Natural killer cell (primary cell): Measurements from ENCODE around the gene FAM131C. TPM values are rescaled to one million over a fixed set of nuclear protein-coding genes. Genes with fewer than 3 reads are reported as not detected.
"Not testable (repeated sequence)": the region's sequence is repeated elsewhere in the genome, so short reads cannot be mapped to it uniquely, and the experiment has no call there.

Experiments
- ATAC-seq, 3 donors: fragments of 150-1000 bp in 2 of 3; fragments of 200-7000 bp in 1 of 3; cut with Tn5 transposase; 1 replicate in 1 of 3; 2 replicates in 2 of 3; pipeline ENCODE4 v1.10.0; 2021; ENCODE audit warnings: mild to moderate bottlenecking in 2 of 3, moderate library complexity in 2 of 3
- DNase-seq, 2 donors: peaks; one replicate each; pipeline versions ENCODE4 v3.0.0 to v3.0.0-alpha.2; 2013 to 2021; ENCODE audit warnings: mixed read lengths in 1 of 2
- H3K27ac ChIP-seq: one replicate; pipeline ENCODE4 v1.5.1; 2013; ENCODE audit warnings: mild to moderate bottlenecking, low read length
- H3K27me3 ChIP-seq: one replicate; pipeline ENCODE4 v1.6.1; 2013; ENCODE audit warnings: low read length; ENCODE audit not compliant: control insufficient read depth, insufficient read depth
- H3K36me3 ChIP-seq: one replicate; pipeline ENCODE4 v1.6.1; 2013; ENCODE audit warnings: low read length; ENCODE audit not compliant: control insufficient read depth, insufficient read depth
- H3K4me1 ChIP-seq: one replicate; pipeline ENCODE4 v1.6.1; 2013; ENCODE audit warnings: low read length; ENCODE audit not compliant: control insufficient read depth, insufficient read depth
- H3K4me3 ChIP-seq: one replicate; pipeline ENCODE4 v1.5.1; 2013; ENCODE audit warnings: low read length
- H3K9me3 ChIP-seq: one replicate; pipeline ENCODE4 v1.6.1; 2013; ENCODE audit warnings: low read length; ENCODE audit not compliant: control insufficient read depth, insufficient read depth
- H3K27ac Mint-ChIP-seq, 2 donors: one replicate each; pipeline ENCODE4 v1.8.0; 2022; ENCODE audit warnings: mild to moderate bottlenecking in 2 of 2, mixed read lengths in 2 of 2, moderate library complexity in 1 of 2
- H3K27me3 Mint-ChIP-seq, 2 donors: one replicate each; pipeline ENCODE4 v1.8.0; 2022; ENCODE audit warnings: low read depth in 2 of 2, mixed read lengths in 2 of 2
- H3K36me3 Mint-ChIP-seq: one replicate; pipeline ENCODE4 v1.8.0; 2022; ENCODE audit warnings: mixed read lengths
- H3K4me1 Mint-ChIP-seq, 2 donors: one replicate each; pipeline ENCODE4 v1.8.0; 2022; ENCODE audit warnings: mixed read lengths in 2 of 2
- H3K4me3 Mint-ChIP-seq: one replicate; pipeline ENCODE4 v1.8.0; 2022; ENCODE audit warnings: mild to moderate bottlenecking, moderate library complexity, mixed read lengths
- H3K9me3 Mint-ChIP-seq, 2 donors: one replicate each; pipeline ENCODE4 v1.8.0; 2022; ENCODE audit warnings: mixed read lengths in 2 of 2
- CTCF ChIP-seq: fragments of 200-600 bp; IDR thresholded peaks from one replicate; pipeline ENCODE4 v1.8.0; 2022; ENCODE audit warnings: antibody characterized with exemption
- WGBS: methylation state at CpG from one replicate; pipeline ENCODE4 v1.1.7; 2013; ENCODE audit warnings: missing lambda C conversion rate; ENCODE audit not compliant: insufficient coverage; 5-methylcytosine and 5-hydroxymethylcytosine counted together
- intact Hi-C: fragments of 100-400 bp; cut with micrococcal nuclease; formaldehyde crosslinking; loops from one replicate; pipeline ENCODE4 v1.14.2; 2022
- total RNA-seq, 4 donors: library from RNA; stranded (reverse); fragments of 120-200 nt in 1 of 4; gene quantifications; one replicate each; pipeline versions ENCODE4 v1.2.3 to v1.2.4, GENCODE V29; 2013 to 2022

Gene FAM131C
- total RNA-seq, 3 donors from 2014 or later (not counting 1 experiment from before 2014, with no cell fraction given) = not detected

- H3K9me3 ChIP-seq = peaks cover 19% of the 10 kb centered on the region
- TF ChIP-seq CTCF = no peak
- Mint-ChIP-seq H3K27me3 (peaks cover 21 to 25% of the 10 kb centered on the region in 2 donors), H3K4me1 (peaks cover 0 to 4% of the 10 kb centered on the region in 2 donors), H3K27ac (no peak overlapping the region), H3K4me3 (no peak overlapping the region), H3K36me3 (peaks cover 16% of the 10 kb centered on the region), H3K9me3 (peaks cover 0 to 4% of the 10 kb centered on the region in 2 donors)
- no peak overlapping the region for H3K4me3 ChIP-seq
- H3K27me3 ChIP-seq = no peaks in the 10 kb centered on the region
- intact Hi-C loops = no loop called here
- no peak for ATAC-seq
- no peak overlapping the region for H3K27ac ChIP-seq
- peaks cover 4% of the 10 kb centered on the region for H3K4me1 ChIP-seq
- no peak for DNase-seq
- H3K36me3 ChIP-seq = no peaks in the 10 kb centered on the region
- WGBS = 88% methylated on average over 6 of the region's 6 CpGs
Measured at GRCh38 chr1:16110456-16110855, 37.0 kb upstream of the FAM131C start.

DNA sequence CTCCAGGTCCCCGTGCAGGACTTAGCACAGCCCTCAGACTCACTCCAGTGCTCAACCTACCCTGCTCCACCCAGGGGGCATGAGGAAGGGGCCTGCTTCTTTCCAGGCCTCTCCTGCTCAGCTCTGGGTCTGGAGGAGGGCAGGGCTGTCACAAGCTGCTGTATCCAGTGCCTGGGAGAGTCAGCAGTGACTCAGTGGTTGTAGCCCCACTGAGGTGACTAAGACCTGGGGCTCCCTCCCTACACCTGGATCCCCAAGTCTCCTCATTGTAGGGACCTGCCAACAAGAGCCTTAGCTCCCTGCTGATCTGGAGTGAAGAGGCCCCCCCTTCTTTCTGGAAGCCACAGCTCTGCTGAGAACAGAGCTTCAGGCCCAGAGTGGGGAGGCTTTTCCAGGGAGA, 36.1 kb upstream of the FAM131C start:
- intact Hi-C loops = no loop called here
- H3K27ac ChIP-seq = no peak overlapping the region
- no peak overlapping the region for H3K27ac Mint-ChIP-seq
- H3K27me3 ChIP-seq = no peaks in the 10 kb centered on the region
- H3K9me3 ChIP-seq = peaks cover 19% of the 10 kb centered on the region
- H3K4me3 Mint-ChIP-seq = no peak overlapping the region
- H3K4me1 Mint-ChIP-seq = peaks cover 0 to 4% of the 10 kb centered on the region in 2 donors
- WGBS = 89% methylated on average over 1 of the region's 1 CpG
- DNase-seq = no peak
- H3K4me3 ChIP-seq = no peak overlapping the region
- no peak for TF ChIP-seq CTCF
- ATAC-seq = no peak
- H3K36me3 ChIP-seq = no peaks in the 10 kb centered on the region
- peaks cover 4% of the 10 kb centered on the region for H3K4me1 ChIP-seq
- peaks cover 0 to 4% of the 10 kb centered on the region in 2 donors for H3K9me3 Mint-ChIP-seq
- peaks cover 21 to 25% of the 10 kb centered on the region in 2 donors for H3K27me3 Mint-ChIP-seq
- peaks cover 16% of the 10 kb centered on the region for H3K36me3 Mint-ChIP-seq

DNA sequence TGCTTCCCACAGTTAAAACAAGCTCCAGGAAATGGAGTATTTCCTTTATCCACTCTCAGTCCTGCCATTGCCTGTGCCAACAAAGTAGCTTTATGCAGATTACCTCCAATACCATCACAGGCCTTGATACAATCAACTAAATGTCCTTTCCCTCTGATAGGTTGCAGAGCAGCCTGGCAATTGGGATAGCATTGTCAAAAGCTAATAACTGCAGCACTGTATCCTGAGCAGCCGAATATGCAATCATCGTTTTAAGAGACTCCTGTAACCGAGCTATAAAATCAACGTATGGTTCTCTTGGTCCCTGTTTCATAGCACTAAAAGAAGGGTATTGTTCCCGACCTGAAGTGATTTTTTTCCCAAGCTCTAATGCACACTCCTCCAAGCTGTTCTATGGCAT, 33.6 kb upstream of the FAM131C start:
- H3K4me1 ChIP-seq, H3K4me3 ChIP-seq, H3K9me3 Mint-ChIP-seq, H3K27ac ChIP-seq, H3K4me1 Mint-ChIP-seq, ATAC-seq, H3K27me3 ChIP-seq, H3K4me3 Mint-ChIP-seq, H3K27ac Mint-ChIP-seq, H3K36me3 ChIP-seq, DNase-seq, intact Hi-C loops: not testable (repeated sequence)
- peaks cover 19% of the 10 kb centered on the region for H3K9me3 ChIP-seq
- Mint-ChIP-seq H3K27me3 (peaks cover 21 to 31% of the 10 kb centered on the region in 2 donors), H3K36me3 (peaks cover 16% of the 10 kb centered on the region)
- WGBS = 82% methylated on average over 5 of the region's 5 CpGs

DNA sequence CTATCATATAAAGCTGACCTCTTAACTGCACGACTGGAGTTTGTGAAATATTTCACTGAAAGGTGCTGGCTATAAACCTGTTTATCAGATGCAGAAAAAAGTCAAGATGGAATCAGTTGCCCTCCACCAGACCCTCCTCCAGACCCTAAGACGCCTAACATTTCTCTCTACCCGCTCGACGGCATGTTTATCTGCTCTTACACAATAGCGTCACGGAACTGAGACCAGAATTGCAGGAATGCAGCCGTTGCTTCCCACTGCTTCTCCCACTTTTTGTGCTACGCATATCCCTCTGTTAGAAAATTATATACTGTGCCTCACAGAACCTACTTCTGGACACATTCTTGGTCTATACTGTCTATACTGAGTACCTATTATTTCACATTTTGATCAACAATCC, 28.2 kb upstream of the FAM131C start:
- ATAC-seq (no peak), DNase-seq (no peak)
- no peaks in the 10 kb centered on the region for H3K36me3 ChIP-seq
- no peak overlapping the region for H3K4me3 ChIP-seq
- Mint-ChIP-seq H3K4me3 (no peak overlapping the region), H3K27ac (no peak overlapping the region), H3K36me3 (no peaks in the 10 kb centered on the region), H3K27me3 (peaks cover 0 to 30% of the 10 kb centered on the region in 2 donors), H3K9me3 (no peaks in the 10 kb centered on the region), H3K4me1 (no peaks in the 10 kb centered on the region)
- intact Hi-C loops = no loop called here
- WGBS = 83% methylated on average over 9 of the region's 9 CpGs
- no peaks in the 10 kb centered on the region for H3K9me3 ChIP-seq
- no peaks in the 10 kb centered on the region for H3K4me1 ChIP-seq
- TF ChIP-seq CTCF = no peak
- no peaks in the 10 kb centered on the region for H3K27me3 ChIP-seq
- no peak overlapping the region for H3K27ac ChIP-seq
